Ectodermal cell (in vitro differentiated cells): ENCODE results near the gene HMGB2.

Experiments
- H3K27ac ChIP-seq: 2 replicates; pipeline ENCODE4 v1.7.0; 2013; ENCODE audit warnings: mild to moderate bottlenecking, low read depth, low read length; ENCODE audit not compliant: insufficient read depth, poor library complexity, severe bottlenecking
- H3K27me3 ChIP-seq: 2 replicates; pipeline ENCODE4 v1.7.0; 2013; ENCODE audit warnings: mild to moderate bottlenecking, low read length; ENCODE audit not compliant: insufficient read depth, control insufficient read depth, poor library complexity, severe bottlenecking
- H3K36me3 ChIP-seq: one replicate; pipeline ENCODE4 v1.7.0; 2013; ENCODE audit warnings: low read length; ENCODE audit not compliant: control insufficient read depth, insufficient read depth
- H3K4me1 ChIP-seq: one replicate; pipeline ENCODE4 v1.7.0; 2013; ENCODE audit warnings: low read length; ENCODE audit not compliant: control insufficient read depth, insufficient read depth
- H3K4me3 ChIP-seq: 2 replicates; pipeline ENCODE4 v1.7.0; 2013; ENCODE audit warnings: low read depth, low read length, control low read depth; ENCODE audit not compliant: insufficient read depth
- H3K9me3 ChIP-seq: 2 replicates; pipeline ENCODE4 v1.7.0; 2013; ENCODE audit warnings: mild to moderate bottlenecking, low read length, moderate library complexity; ENCODE audit not compliant: control insufficient read depth
- WGBS, 2 experiments: methylation state at CpG; one replicate each; pipeline ENCODE4 v1.1.7; 2013; ENCODE audit warnings: missing lambda C conversion rate in 2 of 2; 5-methylcytosine and 5-hydroxymethylcytosine counted together

HMGB2 gene

DNA sequence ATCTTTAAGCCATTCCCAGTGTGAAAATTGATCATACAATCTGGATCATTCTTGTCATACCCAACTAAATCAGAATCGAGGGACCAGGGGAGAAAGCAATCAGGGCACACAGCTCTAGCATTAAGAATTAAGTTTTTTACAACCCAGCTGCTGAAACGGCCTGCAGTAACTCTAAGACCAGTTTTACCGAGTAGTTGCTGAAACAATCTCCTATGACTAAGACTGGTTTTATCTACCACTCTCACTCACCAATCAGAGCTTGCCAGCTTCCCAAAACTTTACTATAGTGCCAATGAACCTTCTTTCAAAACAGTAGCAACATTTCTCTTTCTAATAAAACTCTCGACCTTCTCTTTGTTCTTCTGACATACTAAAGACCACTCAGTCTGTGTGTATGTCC, 33.8 kb upstream of the HMGB2 start:
- no peak overlapping the region for H3K27ac ChIP-seq
- 82 to 87% methylated on average over 4 of the region's 4 CpGs for WGBS, 2 experiments
- H3K36me3 ChIP-seq = no peaks in the 10 kb centered on the region
- H3K9me3 ChIP-seq = no peaks in the 10 kb centered on the region
- no peaks in the 10 kb centered on the region for H3K27me3 ChIP-seq
- no peaks in the 10 kb centered on the region for H3K4me1 ChIP-seq
- H3K4me3 ChIP-seq = no peak overlapping the region

GRCh38 chr4:173367285-173367684, 33.1 kb upstream of the HMGB2 start:
- Histone ChIP-seq H3K4me1 (no peaks in the 10 kb centered on the region), H3K27ac (no peak overlapping the region), H3K4me3 (no peak overlapping the region), H3K9me3 (no peaks in the 10 kb centered on the region), H3K27me3 (no peaks in the 10 kb centered on the region), H3K36me3 (no peaks in the 10 kb centered on the region)

GRCh38 chr4:173365359-173365996, 31.3 kb upstream of the HMGB2 start:
- Histone ChIP-seq H3K9me3 (no peaks in the 10 kb centered on the region), H3K27ac (no peak overlapping the region), H3K27me3 (no peaks in the 10 kb centered on the region), H3K36me3 (no peaks in the 10 kb centered on the region), H3K4me3 (no peak overlapping the region), H3K4me1 (no peaks in the 10 kb centered on the region)
- 82 to 91% methylated on average over 1 to 2 of the region's 2 CpGs for WGBS, 2 experiments

DNA sequence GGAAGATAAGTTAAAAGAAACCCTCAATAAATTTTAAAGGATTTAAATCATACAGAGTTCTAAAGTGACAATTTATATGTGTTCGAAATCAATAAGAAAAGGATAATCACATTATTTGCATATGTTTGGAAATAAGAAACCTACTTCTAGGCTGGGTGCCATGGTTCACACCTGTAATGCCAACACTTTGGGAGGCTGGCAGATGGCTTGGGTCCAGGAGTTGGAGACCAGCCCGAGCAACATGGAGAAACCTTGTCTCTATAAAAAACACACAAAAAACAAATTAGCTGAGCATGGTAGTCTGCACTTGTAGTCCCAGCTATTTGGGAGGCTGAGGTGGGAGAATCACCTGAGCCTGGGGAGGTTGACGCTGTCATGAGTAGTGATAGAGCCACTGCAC, 28.5 kb upstream of the HMGB2 start:
- WGBS, 2 experiments = 89 to 93% methylated on average over 2 to 3 of the region's 3 CpGs
- Histone ChIP-seq H3K9me3 (no peaks in the 10 kb centered on the region), H3K27me3 (no peaks in the 10 kb centered on the region), H3K4me3 (no peak overlapping the region), H3K4me1 (no peaks in the 10 kb centered on the region), H3K27ac (no peak overlapping the region), H3K36me3 (no peaks in the 10 kb centered on the region)

GRCh38 chr4:173360587-173361221, 26.5 kb upstream of the HMGB2 start:
- no peak overlapping the region for H3K4me3 ChIP-seq
- H3K36me3 ChIP-seq = no peaks in the 10 kb centered on the region
- no peak overlapping the region for H3K27ac ChIP-seq
- H3K27me3 ChIP-seq = no peaks in the 10 kb centered on the region
- WGBS, 2 experiments = 61 to 62% methylated on average over 3 of the region's 5 CpGs
- no peaks in the 10 kb centered on the region for H3K9me3 ChIP-seq
- H3K4me1 ChIP-seq = no peaks in the 10 kb centered on the region

DNA sequence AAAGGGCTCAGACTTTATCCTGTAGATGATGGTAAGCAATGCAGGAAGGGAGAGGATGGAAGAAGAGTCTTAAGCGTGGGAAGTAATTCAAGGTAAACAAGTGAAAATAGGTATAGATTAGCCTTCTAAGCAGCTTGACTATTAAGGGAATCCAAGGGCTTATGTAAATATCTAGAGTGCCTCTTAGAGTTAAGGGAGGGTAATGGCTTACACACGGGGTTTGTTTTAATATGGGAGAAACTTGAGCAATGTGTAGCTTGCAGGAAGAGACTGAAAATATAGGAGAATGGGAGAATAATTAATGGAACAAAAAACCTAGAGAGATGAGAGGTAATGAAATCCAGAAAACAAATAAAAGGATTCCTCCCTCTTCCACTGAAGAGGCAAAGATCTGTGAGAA, 23.8 kb upstream of the HMGB2 start:
- 77 to 83% methylated on average over 2 of the region's 2 CpGs for WGBS, 2 experiments
- Histone ChIP-seq H3K27me3 (no peaks in the 10 kb centered on the region), H3K36me3 (no peaks in the 10 kb centered on the region), H3K9me3 (no peaks in the 10 kb centered on the region), H3K4me1 (no peaks in the 10 kb centered on the region), H3K27ac (no peak overlapping the region), H3K4me3 (no peak overlapping the region)

GRCh38 chr4:173347467-173347866, 13.3 kb upstream of the HMGB2 start:
- WGBS, 2 experiments = 89 to 93% methylated on average over 1 of the region's 1 CpG
- H3K36me3 ChIP-seq = no peaks in the 10 kb centered on the region
- no peaks in the 10 kb centered on the region for H3K9me3 ChIP-seq
- no peaks in the 10 kb centered on the region for H3K27me3 ChIP-seq
- H3K4me3 ChIP-seq = no peak overlapping the region
- peaks cover 3% of the 10 kb centered on the region for H3K4me1 ChIP-seq
- no peak overlapping the region for H3K27ac ChIP-seq

GRCh38 chr4:173346074-173346473, 11.9 kb upstream of the HMGB2 start:
- no peak overlapping the region for H3K27ac ChIP-seq
- no peaks in the 10 kb centered on the region for H3K9me3 ChIP-seq
- WGBS, 2 experiments = 79 to 82% methylated on average over 2 of the region's 2 CpGs
- H3K4me1 ChIP-seq = peaks cover 6% of the 10 kb centered on the region
- no peak overlapping the region for H3K4me3 ChIP-seq
- H3K27me3 ChIP-seq = no peaks in the 10 kb centered on the region
- no peaks in the 10 kb centered on the region for H3K36me3 ChIP-seq

GRCh38 chr4:173345648-173346047, 11.5 kb upstream of the HMGB2 start:
- 88 to 90% methylated on average over 1 of the region's 2 CpGs for WGBS, 2 experiments
- Histone ChIP-seq H3K9me3 (no peaks in the 10 kb centered on the region), H3K4me3 (no peak overlapping the region), H3K36me3 (no peaks in the 10 kb centered on the region), H3K27me3 (no peaks in the 10 kb centered on the region), H3K27ac (no peak overlapping the region), H3K4me1 (peaks cover 11% of the 10 kb centered on the region)

DNA sequence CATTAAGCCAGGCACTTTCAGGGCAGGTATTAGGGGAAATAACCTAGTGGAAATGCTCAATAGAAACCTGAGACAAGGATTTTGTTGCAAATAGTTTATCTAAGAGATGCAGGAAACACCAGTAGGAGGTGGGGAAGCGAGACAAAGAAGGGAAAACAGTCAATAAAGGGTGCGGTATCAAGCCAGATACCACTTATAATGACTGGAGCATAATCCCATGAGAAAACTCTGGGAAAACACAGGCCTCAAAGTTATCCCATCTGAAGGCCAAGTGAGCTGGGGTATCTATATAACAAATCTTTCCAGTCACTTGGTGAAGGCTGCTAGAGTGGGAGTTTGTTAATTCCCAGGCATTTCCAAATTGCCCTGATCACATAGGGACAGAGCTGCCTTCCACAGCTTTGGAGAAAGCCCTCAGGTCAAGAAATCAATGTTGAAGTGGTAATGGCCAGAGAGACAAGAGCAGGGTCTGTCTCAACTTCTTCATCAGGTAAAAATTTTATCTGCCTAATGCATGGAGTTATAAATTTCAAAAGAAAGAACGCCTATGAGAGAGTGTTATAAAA, 9.8 kb upstream of the HMGB2 start:
- H3K36me3 ChIP-seq = no peaks in the 10 kb centered on the region
- H3K9me3 ChIP-seq = no peaks in the 10 kb centered on the region
- WGBS, 2 experiments = 55 to 74% methylated on average over 2 to 3 of the region's 3 CpGs
- no peak overlapping the region for H3K4me3 ChIP-seq
- H3K4me1 ChIP-seq = peaks cover 12% of the 10 kb centered on the region
- H3K27ac ChIP-seq = no peak overlapping the region
- no peaks in the 10 kb centered on the region for H3K27me3 ChIP-seq
